ENCODE measurements around the gene TSC22D4. TPM values are rescaled to one million over a fixed set of nuclear protein-coding genes. Genes with fewer than 3 reads are reported as not detected.

Gene TSC22D4
- total and polyA plus RNA-seq, 9 of the 15 experiments (the other 6 are each of a cell fraction or from before 2014, with no cell fraction given) = 0.37 to 107 (median 28.7) TPM

GRCh38 chr7:100428199-100428966 lies 50.6 kb downstream of the TSC22D4 start, which contains the start of gene ZCWPW1 (continued):
- TF ChIP-seq ZKSCAN8 (CRISPR knock-in tag; IDR thresholded peaks at IDR 0.05) = no peak
- TF ChIP-seq ZNF253 (CRISPR knock-in tag; conservative IDR thresholded peaks at IDR 0.05) = 0 out of 2 replicates have a peak, but pooled peaks have one; percentile 65
- TF ChIP-seq FIP1L1 (IDR thresholded peaks at IDR 0.05; ENCODE audit: low read depth, low read length, poor library complexity, severe bottlenecking) = peak; percentile 95
- peak; percentile 78 to 98 for TF ChIP-seq NONO (IDR thresholded peaks at IDR 0.05; ENCODE audit: low read depth in 2 of 2, low read length in 1 of 2)
- peak; percentile 54 for TF ChIP-seq HNRNPH1 (optimal IDR thresholded peaks at IDR 0.05; ENCODE audit: low read depth, low read length)
- TF ChIP-seq PPARD (CRISPR knock-in tag; IDR thresholded peaks at IDR 0.05) = no peak
- peak; percentile 83 for TF ChIP-seq HNRNPK (IDR thresholded peaks at IDR 0.05; ENCODE audit: low read depth, low read length, poor library complexity, severe bottlenecking)
- TF ChIP-seq NELFE (IDR thresholded peaks at IDR 0.05; ENCODE audit: insufficient read depth, insufficient read length) = no peak
- peak; percentile 40; the same call in 1 of the 2 replicates for TF ChIP-seq RFX7 (CRISPR knock-in tag; IDR thresholded peaks at IDR 0.05)
- no peak for TF ChIP-seq NFIX (CRISPR knock-in tag; IDR thresholded peaks at IDR 0.05; ENCODE audit: low read depth)
- no peak for TF ChIP-seq XRCC3 (IDR thresholded peaks at IDR 0.05)
- TF ChIP-seq KLF10 (CRISPR knock-in tag; IDR thresholded peaks at IDR 0.05) = peak; percentile 84; the same call in 1 of the 2 replicates
- peak; percentile 55; the same call in 1 of the 2 replicates for TF ChIP-seq ZNF561 (CRISPR knock-in tag; conservative IDR thresholded peaks at IDR 0.05)
- TF ChIP-seq SRF (CRISPR knock-in tag; IDR thresholded peaks at IDR 0.05) = peak; percentile 69 to 71; a peak in 3 of 4 replicates
- no peak for TF ChIP-seq ZNF174 (CRISPR knock-in tag; IDR thresholded peaks at IDR 0.05)
- no peak for TF ChIP-seq TCFL5 (CRISPR knock-in tag; conservative IDR thresholded peaks at IDR 0.05)
- TF ChIP-seq RHOXF2B (CRISPR knock-in tag; conservative IDR thresholded peaks at IDR 0.05) = no peak
- TF ChIP-seq ZNF316 (IDR thresholded peaks at IDR 0.05) = no peak
- no peak for TF ChIP-seq SNRNP70 (optimal IDR thresholded peaks at IDR 0.05; ENCODE audit: low read depth, low read length)
- TF ChIP-seq FOSL1 (tag; conservative IDR thresholded peaks at IDR 0.05) = peak; percentile 39
- TF ChIP-seq RREB1 (CRISPR knock-in tag; IDR thresholded peaks at IDR 0.05) = no peak
- TF ChIP-seq ZNF408 (CRISPR knock-in tag; IDR thresholded peaks at IDR 0.05; ENCODE audit: low read depth) = no peak
- TF ChIP-seq ZNF12 (CRISPR knock-in tag; IDR thresholded peaks at IDR 0.05) = peak; percentile 84; the same call in 1 of the 2 replicates
- TF ChIP-seq ZNF57 (CRISPR knock-in tag; IDR thresholded peaks at IDR 0.05) = peak; percentile 74; the same call in 1 of the 2 replicates
- no peak for TF ChIP-seq ZNF589 (CRISPR knock-in tag; IDR thresholded peaks at IDR 0.05; ENCODE audit: low read depth)

Data from K562 (cell line).